IMR-90 (cell line): ENCODE data around the gene DEFB114.

Experiments
- CEBPB ChIP-seq: IDR thresholded peaks from 2 replicates; pipeline ENCODE4 v1.6.1; 2012; ENCODE audit warnings: low read depth, low read length, improper control_type of control experiment
- POLR2A ChIP-seq: IDR thresholded peaks from 2 replicates; pipeline ENCODE4 v1.6.1; 2012; ENCODE audit warnings: mild to moderate bottlenecking, low read depth, low read length
- RFX5 ChIP-seq: IDR thresholded peaks from 2 replicates; pipeline ENCODE4 v1.8.0; 2012; ENCODE audit warnings: low read depth, mild to moderate bottlenecking, low read length, moderate library complexity
- TF ChIP-seq, protein P1 (sequence below): conservative IDR thresholded peaks from 2 replicates; pipeline ENCODE4 v1.5.1; 2012; ENCODE audit warnings: mild to moderate bottlenecking, low read depth, low read length, improper control_type of control experiment

DNA sequence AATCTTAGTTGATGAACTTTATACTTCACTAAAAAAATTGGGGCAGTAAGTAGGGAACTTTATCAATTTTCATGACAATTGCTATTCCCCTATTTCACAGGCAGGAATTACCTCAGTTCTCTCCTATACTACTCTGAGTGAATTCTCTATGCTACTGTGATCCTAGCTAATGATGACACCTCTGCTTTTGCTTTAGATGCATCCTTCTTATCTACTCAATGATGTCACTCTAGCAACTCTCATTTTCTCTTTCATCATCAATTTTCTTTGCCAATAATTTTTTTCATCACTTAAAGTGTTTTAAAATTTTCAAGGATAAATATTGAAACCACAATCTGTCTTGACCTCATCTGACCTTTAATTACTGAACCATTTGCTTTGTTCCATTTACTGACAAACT, 8.1 kb downstream of the DEFB114 start:
- TF ChIP-seq, protein P1, sequence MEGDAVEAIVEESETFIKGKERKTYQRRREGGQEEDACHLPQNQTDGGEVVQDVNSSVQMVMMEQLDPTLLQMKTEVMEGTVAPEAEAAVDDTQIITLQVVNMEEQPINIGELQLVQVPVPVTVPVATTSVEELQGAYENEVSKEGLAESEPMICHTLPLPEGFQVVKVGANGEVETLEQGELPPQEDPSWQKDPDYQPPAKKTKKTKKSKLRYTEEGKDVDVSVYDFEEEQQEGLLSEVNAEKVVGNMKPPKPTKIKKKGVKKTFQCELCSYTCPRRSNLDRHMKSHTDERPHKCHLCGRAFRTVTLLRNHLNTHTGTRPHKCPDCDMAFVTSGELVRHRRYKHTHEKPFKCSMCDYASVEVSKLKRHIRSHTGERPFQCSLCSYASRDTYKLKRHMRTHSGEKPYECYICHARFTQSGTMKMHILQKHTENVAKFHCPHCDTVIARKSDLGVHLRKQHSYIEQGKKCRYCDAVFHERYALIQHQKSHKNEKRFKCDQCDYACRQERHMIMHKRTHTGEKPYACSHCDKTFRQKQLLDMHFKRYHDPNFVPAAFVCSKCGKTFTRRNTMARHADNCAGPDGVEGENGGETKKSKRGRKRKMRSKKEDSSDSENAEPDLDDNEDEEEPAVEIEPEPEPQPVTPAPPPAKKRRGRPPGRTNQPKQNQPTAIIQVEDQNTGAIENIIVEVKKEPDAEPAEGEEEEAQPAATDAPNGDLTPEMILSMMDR: no peak
- TF ChIP-seq RFX5 (no peak), CEBPB (no peak), POLR2A (no peak)
